Measurements from ENCODE around the gene PTPRN2. TPM values are rescaled to one million over a fixed set of nuclear protein-coding genes. Genes with fewer than 3 reads are reported as not detected.

Gene PTPRN2
- total and polyA plus RNA-seq, 2 donors (not counting 3 experiments of a cell fraction or from before 2014, with no cell fraction given), result 0.62 to 0.88 TPM

- Histone ChIP-seq H3K27me3 (ENCODE audit: control insufficient read depth in 2 of 2, insufficient read depth in 2 of 2, low read length in 2 of 2) (no peaks in the 10 kb centered on the region), H3K4me1 (ENCODE audit: control insufficient read depth, extremely low read depth, insufficient read depth, low read length) (no peaks in the 10 kb centered on the region), H2AFZ (ENCODE audit: low read depth, low read length) (no peak overlapping the region), H4K20me1 (replicated peaks; ENCODE audit: control insufficient read depth, extremely low read depth, insufficient read depth, low read length) (no peaks in the 10 kb centered on the region), H3K9me3 (replicated peaks; ENCODE audit: control insufficient read depth, insufficient read depth, low read length) (peaks cover 9% of the 10 kb centered on the region), H3K27ac (ENCODE audit: insufficient read depth, low read depth, low read length) (no peak overlapping the region), H3K36me3 (ENCODE audit: control insufficient read depth in 2 of 2, extremely low read depth in 1 of 2, insufficient read depth in 2 of 2, low read length in 2 of 2) (no peaks in the 10 kb centered on the region), H3K9ac (replicated peaks; ENCODE audit: extremely low read depth, insufficient read depth, low read length) (no peak overlapping the region), H3K79me2 (ENCODE audit: control insufficient read depth, insufficient read depth, low read length) (no peaks in the 10 kb centered on the region), H3K4me3 (replicated peaks in 1 of 3; ENCODE audit: insufficient read depth in 1 of 3, low read depth in 1 of 3, low read length in 3 of 3) (no peak overlapping the region), H3K9me1 (replicated peaks; ENCODE audit: control insufficient read depth, extremely low read depth, insufficient read depth, low read length) (no peaks in the 10 kb centered on the region), H3K4me2 (ENCODE audit: insufficient read depth, low read length) (no peak overlapping the region)
- ChIA-PET POLR2A (no interaction called here), CTCF (no interaction called here)
- BruUV-seq (replicated peaks), result no TSS peak
- intact Hi-C loops (cut with micrococcal nuclease) (no loop called here), dilution Hi-C loops (cut with MboI; ENCODE audit: extremely low pct_ligation_motif_present, low sequenced_read_pairs) (no loop called here)
- TF ChIP-seq JUN (IDR thresholded peaks at IDR 0.05; ENCODE audit: borderline replicate concordance, insufficient read depth, insufficient read length, low read depth) (no peak), GATA2 (IDR thresholded peaks at IDR 0.05; ENCODE audit: insufficient read depth, insufficient read length, low read depth, low read length) (no peak), POLR2AphosphoS5 (IDR thresholded peaks at IDR 0.05; ENCODE audit: insufficient read depth, low read depth, low read length) (no peak), MYC (IDR thresholded peaks at IDR 0.05; ENCODE audit: low read depth, low read length) (no peak), FOS (IDR thresholded peaks at IDR 0.05; ENCODE audit: borderline replicate concordance, insufficient read depth, low read length) (no peak), EZH2 (IDR thresholded peaks at IDR 0.05; ENCODE audit: borderline replicate concordance, low read depth, low read length, severe bottlenecking) (no peak), MAX (IDR thresholded peaks at IDR 0.05; ENCODE audit: insufficient read depth, insufficient read length) (no peak), POLR2A (IDR thresholded peaks at IDR 0.05; ENCODE audit: low read depth, low read length) (no peak), CTCF (IDR thresholded peaks at IDR 0.05; ENCODE audit: extremely low read depth in 1 of 2, insufficient read depth in 1 of 2, low read depth in 1 of 2, low read length in 2 of 2) (no peak)
- DNase-seq (ENCODE audit: low read depth, low spot score) (no peak), FAIRE-seq (no peak)
These were observed 311.8 kb downstream of the PTPRN2 start for GRCh38 chr7:158275711-158276413.

Measured in endothelial cell of umbilical vein (primary cell).